Stimulated activated CD8-positive, alpha-beta memory T cell treated with anti-CD3 and anti-CD28 coated beads, Interleukin-4, amount 100 ng/mL, for 48 hours (primary cell): Measurements from ENCODE around the gene ATP5MK.
"Not testable (repeated sequence)": the region's sequence is repeated elsewhere in the genome, so short reads cannot be mapped to it uniquely, and the experiment has no call there.

Experiments used
- DNase-seq: peaks from one replicate; pipeline ENCODE4 v3.0.0-alpha.2; 2020

ATP5MK gene

GRCh38 chr10:103395754-103396066 is 565 bp downstream of the ATP5MK start:
- peak; percentile 28 for DNase-seq

DNA sequence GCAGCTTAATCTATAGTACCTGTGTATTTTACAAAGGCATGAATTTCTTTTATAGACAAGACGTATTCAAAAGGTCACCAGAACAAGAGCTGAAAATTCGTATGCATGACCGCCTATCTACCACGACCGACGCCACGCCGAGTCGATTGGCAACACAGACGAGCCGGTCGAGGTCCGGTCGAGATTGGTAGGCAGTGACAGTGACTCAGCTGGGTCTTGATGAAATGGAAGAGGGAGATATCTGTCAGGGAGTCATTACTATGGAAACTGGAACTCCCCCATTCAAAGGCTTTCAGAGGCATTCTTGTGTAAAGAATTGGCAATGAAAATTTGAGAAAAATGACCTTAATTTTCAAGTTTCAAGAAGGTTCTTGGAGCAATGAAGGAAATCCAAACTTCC is 2.1 kb downstream of the ATP5MK start:
- DNase-seq: no peak

- DNase-seq: no peak
These were observed 13.5 kb downstream of the ATP5MK start for GRCh38 chr10:103382769-103383168.

GRCh38 chr10:103374263-103374662 is 22.0 kb downstream of the ATP5MK start:
- DNase-seq: no peak

DNA sequence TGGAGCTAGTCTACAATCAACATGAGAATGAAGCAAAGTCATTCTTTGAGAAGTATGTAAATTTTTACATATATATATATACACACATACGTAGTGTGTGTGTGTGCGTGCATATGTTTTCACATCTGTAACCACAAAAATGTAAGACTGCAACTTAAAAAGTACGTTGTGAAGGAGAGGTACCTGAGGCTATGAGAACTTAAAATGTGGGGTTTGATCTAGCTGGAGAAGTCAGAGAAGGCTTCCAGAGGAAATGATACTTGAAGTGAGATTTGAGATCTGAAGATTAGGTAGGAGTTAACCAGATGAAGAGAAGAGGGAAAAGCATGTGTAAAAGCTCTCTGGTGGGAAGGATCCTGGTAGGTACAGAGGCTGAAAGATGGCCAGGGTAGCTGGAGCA is 22.7 kb downstream of the ATP5MK start:
- no peak for DNase-seq

GRCh38 chr10:103367782-103368518 is 28.3 kb downstream of the ATP5MK start, which contains the start of gene TAF5:
TSS of gene TAF5 (plus strand) at chr10:103367976. CDS start at chr10:103367990, 14 bp downstream.
- peak; percentile 91 for DNase-seq

GRCh38 chr10:103367379-103367781 is 28.9 kb downstream of the ATP5MK start:
- no peak for DNase-seq

DNA sequence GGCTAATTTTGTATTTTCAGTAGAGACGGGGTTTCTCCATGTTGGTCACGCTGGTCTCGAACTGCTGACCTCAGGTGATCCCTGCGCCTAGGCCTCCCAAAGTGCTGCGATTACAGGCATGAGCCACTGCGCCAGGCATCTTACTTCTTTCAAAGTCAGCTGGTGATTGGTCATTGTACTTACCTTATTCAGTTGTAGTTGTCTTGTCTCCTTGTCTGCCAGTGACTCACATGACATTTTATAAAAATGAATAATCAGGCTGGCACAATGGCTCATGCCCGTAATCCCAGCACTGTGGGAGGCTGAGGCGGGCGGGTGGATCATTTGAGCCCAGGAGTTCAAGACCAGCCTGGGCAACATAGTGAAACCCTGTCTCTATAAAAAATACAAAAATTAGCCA is 35.5 kb downstream of the ATP5MK start:
- DNase-seq: not testable (repeated sequence)

DNA sequence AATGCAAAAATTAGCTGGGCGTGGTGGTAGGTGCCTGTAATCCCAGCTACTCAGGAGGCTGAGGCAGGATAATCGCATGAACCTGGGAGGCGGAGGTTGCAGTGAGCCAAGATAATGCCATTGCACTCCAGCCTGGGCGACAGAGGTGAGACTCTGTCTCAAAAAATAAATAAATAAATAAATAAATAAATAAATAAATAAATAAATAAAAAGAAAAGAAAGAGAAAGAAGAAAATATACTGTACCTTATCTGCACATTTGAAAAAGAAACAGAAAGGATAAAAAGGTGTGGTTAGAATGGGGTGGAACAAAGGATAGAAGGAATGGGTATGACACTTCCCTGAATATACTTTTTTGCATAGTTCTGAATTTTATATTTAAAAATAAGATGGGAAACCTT is 36.8 kb downstream of the ATP5MK start:
- not testable (repeated sequence) for DNase-seq

- DNase-seq: no peak
These were observed 40.2 kb downstream of the ATP5MK start for GRCh38 chr10:103355906-103356599.

DNA sequence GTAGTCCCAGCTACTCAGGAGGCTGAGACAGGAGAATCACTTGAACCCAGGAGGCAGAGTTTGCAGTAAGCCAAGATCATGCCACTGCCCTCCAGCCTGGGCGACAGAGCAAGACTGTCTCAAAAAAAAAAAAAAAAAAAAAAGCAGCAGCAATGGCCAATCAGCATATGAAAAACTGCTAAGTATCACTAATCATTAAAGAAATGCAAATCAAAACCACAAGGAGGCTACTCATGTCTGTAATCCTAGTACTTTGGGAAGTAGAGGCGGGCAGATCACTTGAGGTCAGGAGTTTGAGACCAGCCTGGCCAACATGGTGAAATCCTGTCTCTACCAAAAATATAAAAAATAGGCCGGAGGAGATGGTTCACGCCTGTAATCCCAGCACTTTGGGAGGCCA is 41.7 kb downstream of the ATP5MK start:
- DNase-seq: not testable (repeated sequence)

GRCh38 chr10:103353281-103353680 is 43.0 kb downstream of the ATP5MK start:
- no peak for DNase-seq

DNA sequence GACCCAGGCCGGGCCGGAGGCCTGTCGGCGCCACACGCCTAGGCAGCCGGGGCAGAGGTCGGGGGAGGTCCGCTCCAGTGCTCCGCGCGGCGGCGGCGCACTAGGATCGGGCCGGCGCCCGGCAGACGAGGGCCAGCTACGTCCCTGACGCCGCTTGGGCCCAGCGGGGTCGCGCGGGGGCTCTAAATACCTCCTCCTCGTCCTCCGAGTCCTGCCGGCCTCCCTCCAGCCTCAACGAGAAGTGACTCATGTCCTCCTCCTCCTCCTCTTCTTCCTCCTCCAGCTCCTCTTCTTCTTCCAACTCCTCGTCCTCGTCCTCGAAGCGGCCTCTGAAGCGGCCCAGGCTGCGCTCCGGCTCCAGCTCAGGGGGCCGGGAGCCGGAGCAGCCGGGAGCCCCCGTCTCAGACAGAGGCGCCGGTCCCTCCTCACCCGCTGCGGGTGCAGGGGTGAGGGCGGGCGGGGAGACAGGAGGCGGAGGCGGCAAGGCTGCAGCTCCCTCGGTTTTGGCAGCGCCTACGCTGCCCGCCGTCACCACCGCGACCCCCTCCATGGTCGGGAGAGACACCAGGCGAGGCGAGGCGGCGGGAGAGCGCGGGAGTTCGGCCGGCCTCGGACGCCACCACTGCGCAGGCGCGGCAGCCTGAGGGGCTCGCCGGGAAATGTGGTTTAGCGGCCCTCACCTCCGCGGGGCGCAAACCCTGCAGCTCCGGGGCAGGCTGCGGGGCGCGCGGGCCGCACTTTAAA is 45.6 kb downstream of the ATP5MK start, which contains the start of gene PCGF6:
PCGF6 (minus strand) TSS at position 624 of the 744 bp plus-strand sequence; CDS start at position 550, 74 bp downstream.
- DNase-seq: peak; percentile 86

DNA sequence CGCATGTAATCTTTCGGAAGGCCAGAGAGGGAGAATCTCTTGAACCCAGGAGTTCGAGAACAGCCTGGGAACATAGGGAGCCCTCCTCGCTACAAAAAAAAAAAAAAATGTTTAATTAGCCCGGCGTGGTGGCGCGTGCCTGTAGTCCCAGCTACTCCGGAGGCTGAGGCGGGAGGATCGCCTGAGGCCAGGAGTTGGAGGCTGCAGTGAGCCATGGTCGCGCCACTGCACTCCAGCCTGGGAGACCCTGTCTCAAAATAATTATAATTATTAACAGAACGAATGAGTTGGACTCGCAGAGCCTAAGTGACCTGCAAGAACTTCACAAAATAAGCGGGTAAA is 46.1 kb downstream of the ATP5MK start:
- DNase-seq: no peak
